Mononuclear cell (primary cell): ENCODE data around the gene USP8. TPM values are rescaled to one million over a fixed set of nuclear protein-coding genes. Genes with fewer than 3 reads are reported as not detected.
A peak's percentile ranks its signal among the peaks of the same experiment; 100 is the strongest.
"Not testable (repeated sequence)": the region's sequence is repeated elsewhere in the genome, so short reads cannot be mapped to it uniquely, and the experiment has no call there.

Experiments
- H3K27me3 ChIP-seq: 2 replicates; pipeline ENCODE4 v1.6.0; 2011; ENCODE audit warnings: low read length, control low read depth; ENCODE audit not compliant: insufficient read depth
- H3K4me1 ChIP-seq: 2 replicates; pipeline ENCODE4 v1.5.1; 2011; ENCODE audit warnings: mild to moderate bottlenecking, low read length, control low read depth; ENCODE audit not compliant: insufficient read depth
- H3K4me3 ChIP-seq: 2 replicates; pipeline ENCODE4 v1.5.1; 2011; ENCODE audit warnings: mild to moderate bottlenecking, low read length, moderate library complexity
- H3K9me3 ChIP-seq: 2 replicates; pipeline ENCODE4 v1.5.1; 2011; ENCODE audit warnings: low read depth, mild to moderate bottlenecking, control low read depth, low read length
- total RNA-seq: library from RNA; depleted of rRNA; stranded (reverse); fragments of >200 nt; gene quantifications from one replicate; pipeline ENCODE4 v1.2.3, GENCODE V29; 2012

Gene USP8
- total RNA-seq, 1 donor = 73.7 TPM

- Histone ChIP-seq H3K4me1 (peaks cover 33% of the 10 kb centered on the region), H3K9me3 (no peaks in the 10 kb centered on the region), H3K27me3 (no peaks in the 10 kb centered on the region), H3K4me3 (peak overlapping the region; percentile 99)
Observed at GRCh38 chr15:50425219-50425618, 1.0 kb downstream of the USP8 start.

GRCh38 chr15:50425678-50426246, 1.6 kb downstream of the USP8 start:
- H3K4me3 ChIP-seq = peak overlapping the region; percentile 99
- H3K9me3 ChIP-seq, H3K27me3 ChIP-seq: not testable (repeated sequence)
- H3K4me1 ChIP-seq = peaks cover 36% of the 10 kb centered on the region

DNA sequence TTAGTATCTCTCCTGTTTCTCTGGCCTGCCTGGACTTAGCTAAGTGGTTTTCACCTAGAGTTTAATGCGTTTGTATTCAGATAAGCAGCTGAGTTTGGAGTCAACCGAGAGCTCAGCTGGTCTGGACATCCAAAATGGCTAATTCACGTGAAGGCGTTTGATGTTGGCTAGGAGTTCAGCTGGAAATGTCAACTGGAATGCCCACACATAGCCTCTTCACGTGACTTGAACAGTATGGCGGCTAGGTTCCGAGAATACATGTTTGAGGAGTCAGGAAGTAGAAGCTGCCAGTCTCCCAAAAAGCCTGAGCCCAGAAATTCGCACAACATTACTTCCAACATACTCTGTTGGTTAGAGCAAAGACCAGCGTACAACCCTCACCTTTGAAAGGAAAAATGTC, 2.2 kb downstream of the USP8 start:
- Histone ChIP-seq H3K4me3 (no peak overlapping the region), H3K4me1 (peaks cover 38% of the 10 kb centered on the region), H3K9me3 (no peaks in the 10 kb centered on the region), H3K27me3 (no peaks in the 10 kb centered on the region)

GRCh38 chr15:50431204-50431603, 7.0 kb downstream of the USP8 start:
- Histone ChIP-seq H3K9me3 (no peaks in the 10 kb centered on the region), H3K27me3 (no peaks in the 10 kb centered on the region), H3K4me1 (peaks cover 19% of the 10 kb centered on the region), H3K4me3 (no peak overlapping the region)

- H3K9me3 ChIP-seq = no peaks in the 10 kb centered on the region
- peaks cover 9% of the 10 kb centered on the region for H3K4me1 ChIP-seq
- no peak overlapping the region for H3K4me3 ChIP-seq
- no peaks in the 10 kb centered on the region for H3K27me3 ChIP-seq
Observed at GRCh38 chr15:50432230-50432629, 8.0 kb downstream of the USP8 start.

DNA sequence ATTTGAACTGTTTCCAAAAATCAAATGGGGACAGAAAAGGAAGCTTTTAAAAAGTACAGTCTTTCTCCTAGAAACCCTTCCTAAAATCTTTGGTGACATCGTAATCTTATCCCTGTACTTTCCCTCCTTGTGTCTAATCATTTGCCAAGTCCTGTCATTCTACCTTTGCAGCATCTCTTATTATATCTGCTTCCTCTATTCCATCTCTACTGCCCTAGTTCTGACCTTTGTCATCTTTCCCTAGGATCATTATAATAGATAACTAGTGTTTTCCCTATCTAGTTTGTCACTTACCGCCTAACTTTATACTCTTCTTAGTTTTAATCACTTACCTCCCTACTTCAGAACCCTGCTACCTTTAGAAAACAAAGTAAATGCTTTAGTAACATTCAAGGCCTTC, 11.6 kb downstream of the USP8 start:
- Histone ChIP-seq H3K9me3 (no peaks in the 10 kb centered on the region), H3K4me1 (peaks cover 5% of the 10 kb centered on the region), H3K27me3 (no peaks in the 10 kb centered on the region), H3K4me3 (no peak overlapping the region)

DNA sequence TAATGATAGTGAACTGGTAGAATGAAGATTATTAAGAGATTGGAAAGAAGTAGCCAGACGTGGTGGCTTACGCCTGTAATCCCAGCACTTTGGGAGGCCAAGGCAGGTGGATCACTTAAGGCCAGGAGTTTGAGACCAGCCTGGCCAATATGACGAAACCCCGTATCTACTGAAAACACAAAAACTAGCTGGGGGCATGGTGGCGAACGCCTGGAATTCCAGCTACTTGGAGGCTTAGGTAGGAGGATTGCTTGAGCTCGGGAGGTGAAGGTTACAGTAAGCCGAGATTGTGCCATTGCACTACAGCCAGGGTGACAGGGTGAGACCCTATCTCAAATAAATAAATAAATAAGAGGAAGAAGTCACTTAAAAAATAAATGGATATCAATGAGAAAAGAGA, 14.0 kb downstream of the USP8 start:
- no peaks in the 10 kb centered on the region for H3K27me3 ChIP-seq
- peaks cover 3% of the 10 kb centered on the region for H3K4me1 ChIP-seq
- no peaks in the 10 kb centered on the region for H3K9me3 ChIP-seq
- H3K4me3 ChIP-seq = no peak overlapping the region

GRCh38 chr15:50440932-50441331, 16.7 kb downstream of the USP8 start:
- Histone ChIP-seq H3K4me1 (peaks cover 3% of the 10 kb centered on the region), H3K27me3 (no peaks in the 10 kb centered on the region), H3K4me3 (no peak overlapping the region), H3K9me3 (no peaks in the 10 kb centered on the region)

- peaks cover under 1% of the 10 kb centered on the region for H3K4me1 ChIP-seq
- H3K9me3 ChIP-seq = no peaks in the 10 kb centered on the region
- H3K4me3 ChIP-seq = no peak overlapping the region
- no peaks in the 10 kb centered on the region for H3K27me3 ChIP-seq
Observed at GRCh38 chr15:50452927-50453326, 28.7 kb downstream of the USP8 start.

DNA sequence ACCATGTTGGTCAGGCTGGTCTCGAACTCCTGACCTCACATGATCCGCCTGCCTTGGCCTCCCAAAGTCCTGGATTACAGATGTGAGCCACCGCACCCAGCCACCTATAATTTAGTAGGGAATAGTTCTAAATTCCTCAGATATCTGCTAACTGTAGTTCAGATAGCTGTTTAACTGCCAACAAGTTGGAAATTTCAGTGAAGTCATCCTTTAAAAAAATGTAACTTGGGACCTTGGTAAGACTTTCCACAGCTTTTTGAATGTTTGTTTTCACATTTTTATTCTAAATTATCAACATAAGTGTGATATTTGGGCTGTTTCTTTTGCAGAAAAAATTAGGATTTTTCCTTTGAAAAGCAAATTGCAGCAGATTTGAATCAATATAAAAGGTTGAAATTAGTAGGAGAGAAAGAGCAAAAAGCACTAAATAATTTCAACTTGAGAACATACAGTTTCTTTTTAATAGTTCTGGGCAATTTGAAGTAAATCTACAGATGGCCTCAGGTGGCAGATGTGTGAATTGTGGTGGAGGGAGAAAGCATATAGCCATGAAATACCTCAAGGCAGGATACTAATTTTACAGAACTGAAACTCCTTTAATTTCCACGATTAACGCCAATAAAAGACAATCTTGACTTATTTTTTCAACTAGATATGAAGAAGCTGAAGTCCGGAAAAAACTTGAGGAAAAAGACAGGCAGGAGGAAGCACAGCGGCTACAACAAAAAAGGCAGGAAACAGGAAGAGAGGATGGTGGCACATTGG, 34.3 kb downstream of the USP8 start:
- no peaks in the 10 kb centered on the region for H3K9me3 ChIP-seq
- no peak overlapping the region for H3K4me3 ChIP-seq
- H3K4me1 ChIP-seq = no peaks in the 10 kb centered on the region
- H3K27me3 ChIP-seq = no peaks in the 10 kb centered on the region

DNA sequence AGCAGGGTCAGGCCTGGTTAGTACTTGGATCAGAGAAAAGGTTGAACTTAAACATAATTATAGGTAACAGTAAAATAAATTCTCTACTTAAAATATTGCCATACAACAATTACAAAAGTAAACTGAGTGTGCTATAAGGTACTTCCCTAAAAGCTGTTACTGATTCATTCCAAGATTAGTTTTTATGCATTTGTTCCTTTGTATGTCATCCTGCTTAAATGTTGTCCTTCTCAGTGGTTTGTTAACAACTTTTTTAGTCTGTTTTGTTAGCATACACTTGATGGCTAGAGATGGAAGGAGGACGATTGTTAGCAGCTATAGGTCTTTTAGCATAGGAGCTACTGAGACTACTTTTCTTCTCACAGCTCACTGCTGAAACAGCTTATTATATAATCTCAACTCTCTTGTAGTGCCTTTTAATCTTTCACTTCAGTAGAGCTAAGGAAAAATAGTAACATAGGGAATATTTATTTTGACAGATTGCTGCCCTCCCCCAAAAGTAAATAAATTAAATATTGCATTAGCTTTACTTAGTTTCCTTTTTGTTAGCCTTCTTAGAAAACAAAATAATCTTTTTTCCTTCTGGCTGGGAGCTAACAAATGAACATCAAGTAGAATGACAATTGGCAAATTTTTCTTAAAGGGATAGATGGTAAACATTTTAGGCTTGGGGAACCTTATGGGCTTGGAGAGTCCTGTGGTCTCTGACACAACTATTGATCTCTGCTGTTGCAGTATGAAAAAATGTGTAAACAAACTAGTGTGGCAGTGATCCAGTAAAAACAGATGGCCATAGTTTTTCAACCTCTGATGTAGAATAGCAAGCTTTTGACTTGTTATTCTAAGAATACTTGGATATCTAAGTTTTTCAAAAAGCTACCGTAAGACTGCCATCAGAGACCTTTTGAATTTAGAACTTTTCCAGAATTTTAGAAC, 39.5 kb downstream of the USP8 start:
- no peak overlapping the region for H3K4me3 ChIP-seq
- H3K9me3 ChIP-seq = no peaks in the 10 kb centered on the region
- H3K27me3 ChIP-seq = no peaks in the 10 kb centered on the region
- no peaks in the 10 kb centered on the region for H3K4me1 ChIP-seq

DNA sequence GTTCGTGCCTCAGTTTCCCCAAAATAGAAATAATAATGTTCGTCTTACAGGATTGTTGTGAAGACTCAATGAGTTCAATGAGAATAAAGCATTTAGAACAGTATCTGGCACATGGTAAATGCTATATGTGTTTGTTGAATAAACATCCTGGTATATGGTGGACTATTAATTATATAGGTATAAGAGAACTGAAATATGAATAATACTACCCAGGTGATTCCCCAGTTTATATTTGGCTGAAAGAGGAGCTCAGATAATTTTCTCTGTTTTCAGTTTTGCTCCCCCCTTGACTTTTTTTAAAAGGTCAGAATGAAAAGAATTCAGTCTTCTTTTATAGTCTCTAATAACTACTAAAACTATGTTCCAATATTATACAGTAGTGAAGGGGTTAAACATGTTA, 46.9 kb downstream of the USP8 start:
- Histone ChIP-seq H3K9me3 (no peaks in the 10 kb centered on the region), H3K4me3 (no peak overlapping the region), H3K4me1 (no peaks in the 10 kb centered on the region), H3K27me3 (no peaks in the 10 kb centered on the region)

- Histone ChIP-seq H3K27me3 (no peaks in the 10 kb centered on the region), H3K4me1 (no peaks in the 10 kb centered on the region), H3K9me3 (no peaks in the 10 kb centered on the region), H3K4me3 (no peak overlapping the region)
Observed at GRCh38 chr15:50476143-50476542, 51.9 kb downstream of the USP8 start.

DNA sequence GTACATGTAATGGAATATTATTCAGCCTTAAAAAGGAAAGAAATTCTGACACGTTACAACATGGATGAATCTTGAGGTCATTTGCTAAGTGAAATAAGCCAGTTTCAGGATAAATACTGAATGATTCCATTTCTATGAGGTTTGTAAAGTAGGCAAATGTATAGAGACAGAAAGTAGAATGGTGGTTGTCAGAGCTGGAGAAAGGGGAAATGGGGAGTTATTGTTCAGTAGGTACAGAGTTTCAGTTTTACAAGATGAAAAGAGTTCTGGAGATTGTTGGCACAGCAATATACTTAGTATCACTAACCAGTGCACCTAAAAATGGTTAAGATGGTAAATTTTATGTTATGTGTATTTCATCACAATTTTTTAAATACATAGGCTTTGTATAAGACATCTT, 60.6 kb downstream of the USP8 start:
- no peaks in the 10 kb centered on the region for H3K4me1 ChIP-seq
- H3K4me3 ChIP-seq = no peak overlapping the region
- H3K27me3 ChIP-seq = no peaks in the 10 kb centered on the region
- H3K9me3 ChIP-seq = no peaks in the 10 kb centered on the region

- Histone ChIP-seq H3K4me3 (no peak overlapping the region), H3K27me3 (no peaks in the 10 kb centered on the region), H3K9me3 (no peaks in the 10 kb centered on the region), H3K4me1 (no peaks in the 10 kb centered on the region)
Observed at GRCh38 chr15:50485389-50485788, 61.2 kb downstream of the USP8 start.
